ENCODE data around the gene FILIP1. TPM values are rescaled to one million over a fixed set of nuclear protein-coding genes. Genes with fewer than 3 reads are reported as not detected.

The FILIP1 gene
- total RNA-seq, 1 experiment from 2014 or later: not detected

DNA sequence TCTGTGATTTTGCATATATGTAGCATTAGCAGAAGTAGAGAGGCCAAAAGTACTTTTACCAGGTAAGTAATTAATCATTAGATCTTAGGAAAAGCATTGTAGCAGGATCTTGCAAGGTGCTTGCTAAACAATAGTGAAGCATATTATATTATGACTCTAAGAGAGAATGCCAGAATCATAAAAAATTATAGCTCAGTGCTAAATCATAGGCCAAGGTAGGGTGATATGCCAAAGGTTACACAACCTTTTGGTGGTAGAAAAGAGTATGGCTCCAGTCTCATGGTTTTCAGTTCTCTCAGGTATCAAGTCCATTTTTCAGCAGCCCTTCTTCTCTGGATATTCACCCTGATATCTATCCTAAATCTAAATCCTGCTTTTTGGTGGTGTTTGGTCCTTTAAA is 192.1 kb downstream of the FILIP1 start:
- DNase-seq (ENCODE audit: extremely low read depth, low read depth): no peak

DNA sequence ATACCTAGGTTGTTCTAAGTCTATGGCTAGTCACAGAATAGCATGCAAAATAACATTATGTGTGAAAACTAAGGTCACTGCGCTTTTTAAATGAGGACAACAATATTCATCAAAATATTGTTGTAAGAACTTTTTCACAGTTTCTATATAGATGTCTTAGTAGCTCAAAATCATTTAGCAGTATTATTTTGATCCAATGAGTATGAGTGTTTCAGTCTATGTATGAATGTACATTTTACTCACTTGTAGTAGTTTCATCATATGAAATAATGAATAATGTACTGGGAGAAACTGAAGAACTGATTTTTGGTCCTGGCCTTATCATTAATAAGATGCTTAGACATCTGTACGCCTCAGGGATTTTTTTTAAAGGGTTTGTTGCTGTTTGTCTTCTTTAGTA is 192.5 kb downstream of the FILIP1 start:
- no peak for DNase-seq (ENCODE audit: extremely low read depth, low read depth)

DNA sequence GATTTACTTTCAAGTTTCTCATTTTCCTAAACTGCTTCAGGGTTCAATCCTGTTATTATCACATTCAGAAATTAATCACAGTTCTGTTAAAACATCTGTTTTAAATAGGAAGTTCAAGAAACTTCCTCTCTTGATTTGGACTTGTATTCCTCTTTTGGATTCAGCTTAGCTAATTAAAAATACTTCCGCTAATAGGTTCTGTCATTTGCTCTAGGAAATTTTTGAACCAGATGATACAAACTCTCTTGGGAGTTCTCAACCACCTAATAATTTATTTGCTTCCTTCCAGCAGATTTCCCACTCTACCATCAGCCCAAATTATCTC is 193.1 kb downstream of the FILIP1 start:
- no peak for DNase-seq (ENCODE audit: extremely low read depth, low read depth)

DNA sequence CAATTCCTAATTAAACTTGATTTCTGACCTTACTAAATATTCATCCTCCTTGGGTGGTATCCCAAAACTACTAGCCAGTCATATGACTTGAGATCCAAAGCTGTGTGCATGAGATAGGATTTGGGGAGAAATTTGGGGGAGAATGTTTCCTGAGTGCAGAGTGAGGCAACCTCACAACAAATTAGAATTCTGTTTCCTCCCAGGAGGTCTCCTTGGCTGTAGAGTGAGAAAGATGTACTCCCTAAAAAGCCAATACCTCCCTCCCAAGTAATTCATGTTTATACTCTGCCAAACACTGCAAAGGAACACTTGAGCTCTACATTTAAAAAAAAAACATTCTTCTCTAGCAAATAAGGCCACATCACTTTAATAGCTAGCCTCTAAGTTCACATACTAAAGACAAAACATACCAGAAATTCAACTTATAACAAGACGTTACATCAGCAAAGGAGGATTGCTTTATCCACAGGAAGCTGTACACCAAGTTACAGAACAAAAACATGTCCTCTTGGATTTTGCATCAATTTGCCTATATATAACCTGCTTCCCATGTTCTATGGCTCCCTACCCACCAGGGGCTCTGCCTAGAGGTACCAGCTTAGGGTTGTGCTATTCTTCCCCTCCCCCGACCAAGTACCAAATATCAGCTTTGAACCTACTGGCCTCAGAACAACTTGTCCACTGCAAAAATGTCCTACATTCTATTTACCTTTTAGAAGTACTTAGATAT is 193.6 kb downstream of the FILIP1 start:
- DNase-seq (ENCODE audit: extremely low read depth, low read depth): no peak

DNA sequence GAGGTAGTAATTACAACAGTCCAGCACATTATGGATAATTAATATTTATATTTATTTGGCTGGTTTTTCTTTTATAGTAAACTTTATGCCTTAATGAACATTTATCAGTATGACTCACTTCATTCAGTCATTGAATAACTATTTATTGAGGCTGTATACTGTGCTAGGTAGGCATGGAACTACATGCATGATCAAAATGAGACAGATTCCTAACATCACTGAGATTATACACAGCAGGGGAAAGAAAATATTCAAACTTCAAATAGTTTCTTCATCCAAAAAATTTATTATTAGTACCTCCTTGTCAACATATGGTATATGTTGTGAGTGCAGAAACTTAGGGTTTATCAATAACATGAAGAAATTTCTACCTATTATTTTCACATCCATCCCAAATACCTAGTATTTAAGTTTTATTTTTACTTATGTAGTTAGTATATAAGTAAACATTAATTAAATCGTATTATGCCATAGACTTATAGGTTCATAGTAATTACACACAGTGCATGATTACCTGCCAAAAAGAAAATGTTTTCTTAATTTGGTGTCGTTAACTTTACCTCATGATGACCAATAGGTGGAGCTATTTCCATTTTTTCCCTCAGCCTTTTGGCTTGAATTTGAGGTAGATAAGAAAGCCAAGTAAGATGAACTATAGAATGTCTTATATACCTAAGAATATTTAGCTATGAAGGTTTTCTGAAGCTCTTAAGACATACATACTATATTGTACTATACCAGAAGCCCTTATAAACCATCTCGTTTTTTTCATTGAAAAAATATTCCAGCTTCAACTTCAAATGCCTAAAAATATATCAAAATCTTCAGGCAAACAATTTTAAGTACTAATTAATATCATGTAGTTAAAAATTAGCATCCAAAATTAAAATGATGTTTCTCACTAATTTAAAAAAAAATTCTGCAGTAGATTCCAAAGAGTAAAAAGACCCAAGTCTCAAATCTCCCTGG is 196.5 kb downstream of the FILIP1 start:
- peak; percentile 51 for DNase-seq (ENCODE audit: extremely low read depth, low read depth)

DNA sequence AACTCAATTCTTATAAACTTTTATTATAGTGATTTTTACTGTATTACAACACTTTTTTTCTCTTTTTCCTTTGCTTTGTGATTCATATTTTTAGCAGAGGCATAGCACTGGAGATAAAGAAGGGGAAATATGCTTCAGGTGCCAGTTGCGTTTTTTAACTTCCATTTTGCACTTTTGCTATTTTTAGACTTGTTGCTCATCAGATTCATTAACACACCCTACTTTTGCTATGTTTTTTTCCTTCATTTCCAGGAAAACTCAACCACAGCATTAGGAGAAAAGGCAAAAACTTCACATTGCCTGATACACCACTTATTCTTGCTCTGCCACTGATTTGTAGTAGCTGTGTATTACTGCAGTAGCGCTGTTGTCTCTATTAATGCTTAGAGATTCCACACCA is 201.0 kb downstream of the FILIP1 start:
- no peak for DNase-seq (ENCODE audit: extremely low read depth, low read depth)

- no peak for DNase-seq (ENCODE audit: extremely low read depth, low read depth)
Observed at GRCh38 chr6:75291744-75292143, 201.9 kb downstream of the FILIP1 start.

GRCh38 chr6:75291331-75291730 is 202.3 kb downstream of the FILIP1 start:
- DNase-seq (ENCODE audit: extremely low read depth, low read depth): no peak

DNA sequence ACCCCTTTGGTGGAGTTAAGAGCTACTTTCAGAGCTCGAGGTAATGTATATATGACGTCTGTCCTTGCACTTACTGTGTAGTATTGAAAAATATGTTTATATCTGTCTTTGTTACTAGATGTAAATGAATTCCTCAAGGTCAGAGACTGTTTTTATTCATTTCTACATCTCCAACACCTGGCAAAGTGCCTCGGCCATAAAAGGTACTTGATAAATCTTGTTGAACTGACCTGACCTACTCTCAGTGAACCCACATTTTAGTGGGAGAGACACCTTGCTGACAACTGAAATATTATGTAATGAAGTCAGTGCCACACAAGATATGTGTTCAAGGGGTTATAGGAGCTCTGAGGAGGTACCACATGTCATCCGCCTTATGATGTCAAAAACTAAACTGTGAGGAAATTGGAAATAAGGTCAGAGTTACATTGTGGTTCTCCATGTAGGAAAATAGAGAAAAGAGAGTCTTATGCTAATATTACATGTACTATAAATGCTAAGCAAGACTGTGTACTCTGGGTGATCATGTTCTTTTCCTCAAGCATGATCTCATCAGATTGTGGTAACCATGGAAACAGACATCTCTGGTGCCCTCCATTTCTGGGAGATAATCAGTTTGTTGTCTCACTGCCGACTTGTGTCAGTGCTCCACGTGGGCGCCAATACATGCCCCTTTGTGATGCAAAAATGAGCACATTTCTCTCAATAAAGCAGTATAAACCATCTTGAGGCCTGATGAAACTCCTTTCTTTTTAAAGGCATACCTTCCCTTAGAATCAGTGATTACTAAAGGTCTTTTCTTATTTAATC is 203.3 kb downstream of the FILIP1 start:
- no peak for DNase-seq (ENCODE audit: extremely low read depth, low read depth)

DNA sequence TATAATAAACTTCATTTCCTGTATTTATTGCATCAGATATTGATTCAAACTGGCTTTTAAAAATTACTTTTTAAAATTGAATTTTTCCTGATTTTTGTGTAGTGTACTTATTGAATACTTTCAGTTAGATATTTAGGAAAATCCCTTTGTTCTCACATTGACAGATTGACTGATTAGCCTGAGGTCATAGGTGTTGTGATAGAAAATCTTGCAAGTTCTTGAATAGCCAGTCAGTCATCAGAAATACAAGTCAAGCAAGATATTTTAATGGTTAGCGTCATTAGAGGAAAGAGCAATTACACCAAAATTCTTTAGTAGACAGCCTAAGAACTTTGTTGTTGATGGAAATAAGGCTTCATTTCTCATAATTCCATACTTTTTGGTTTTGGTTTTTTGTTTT is 205.6 kb downstream of the FILIP1 start:
- DNase-seq (ENCODE audit: extremely low read depth, low read depth): no peak

- DNase-seq (ENCODE audit: extremely low read depth, low read depth): no peak
Observed at GRCh38 chr6:75287424-75287823, 206.2 kb downstream of the FILIP1 start.

DNA sequence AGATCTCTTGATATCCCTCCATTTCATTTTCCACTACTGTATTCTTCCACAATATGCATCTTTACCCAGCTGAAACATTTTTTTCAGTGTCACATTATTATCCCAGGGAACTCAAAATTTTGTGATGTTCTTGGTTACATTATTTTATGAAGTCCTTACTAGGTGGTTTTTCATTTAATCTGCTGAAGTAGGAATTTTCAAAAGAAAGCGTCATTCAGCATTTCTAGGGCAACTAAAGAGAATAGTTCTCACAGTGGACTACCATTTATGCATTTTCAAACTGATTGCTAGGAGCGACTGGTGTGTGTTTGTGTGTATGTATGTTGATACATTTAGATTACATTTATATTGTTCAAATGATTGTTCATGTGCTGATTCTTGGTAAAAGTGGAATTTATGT is 206.6 kb downstream of the FILIP1 start:
- no peak for DNase-seq (ENCODE audit: extremely low read depth, low read depth)

DNA sequence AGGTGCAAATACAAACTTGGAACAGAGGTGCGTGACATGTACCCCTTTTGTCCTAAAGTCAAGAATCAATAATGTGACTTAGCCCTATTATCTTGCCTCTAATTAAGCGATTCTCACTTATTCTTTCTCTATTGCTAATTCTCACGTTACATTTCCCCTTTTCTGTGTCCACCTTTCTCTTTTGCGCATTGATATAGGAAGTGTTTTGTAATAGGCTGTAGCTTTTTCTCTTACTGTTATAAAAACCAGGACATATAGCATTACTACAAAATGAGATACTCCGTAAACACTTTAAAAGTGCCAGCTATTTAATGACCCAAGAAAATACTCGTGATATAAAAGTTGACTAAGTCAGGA is 208.3 kb downstream of the FILIP1 start:
- DNase-seq (ENCODE audit: extremely low read depth, low read depth): no peak

- DNase-seq (ENCODE audit: extremely low read depth, low read depth): peak; percentile 97
Observed at GRCh38 chr6:75284632-75285282, 208.8 kb downstream of the FILIP1 start, which contains the start of gene TMEM30A. Gene TMEM30A (minus strand): TSS chr6:75284792. CDS start chr6:75284638, 154 bp downstream.

DNA sequence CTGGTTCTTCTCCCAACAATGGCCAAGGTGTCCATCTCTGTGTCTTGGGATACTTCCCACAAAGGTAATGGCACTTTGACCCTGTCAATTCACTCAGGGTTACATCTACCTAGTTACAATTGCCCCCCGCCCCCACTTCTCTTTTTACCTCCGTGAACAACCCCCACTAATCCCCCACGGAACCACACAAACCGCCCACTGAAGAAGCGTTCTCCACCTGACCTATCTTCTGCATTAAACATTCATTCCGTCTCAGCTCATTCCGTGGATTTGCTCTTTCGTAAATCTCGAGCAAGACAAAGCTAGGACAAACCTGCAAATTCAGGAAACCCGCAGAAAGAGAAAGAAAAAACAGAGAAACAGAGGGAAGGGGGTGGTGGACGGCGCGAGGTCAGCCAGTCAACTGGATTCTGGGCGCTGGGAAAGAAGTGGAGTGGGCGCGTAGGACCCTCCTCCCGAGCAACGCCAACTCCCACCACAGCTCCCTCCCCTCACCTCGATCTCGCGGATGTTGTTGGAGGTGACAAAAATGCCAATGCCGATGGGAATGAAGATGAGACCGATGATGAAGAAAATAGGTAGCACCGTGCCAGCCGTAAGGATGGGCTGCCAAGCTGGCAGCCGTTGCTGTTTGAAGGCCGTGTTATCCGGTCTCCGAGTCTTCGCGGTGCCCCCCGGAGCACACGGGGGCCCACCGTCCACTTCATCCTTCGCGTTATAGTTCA is 209.5 kb downstream of the FILIP1 start:
- DNase-seq (ENCODE audit: extremely low read depth, low read depth): no peak

DNA sequence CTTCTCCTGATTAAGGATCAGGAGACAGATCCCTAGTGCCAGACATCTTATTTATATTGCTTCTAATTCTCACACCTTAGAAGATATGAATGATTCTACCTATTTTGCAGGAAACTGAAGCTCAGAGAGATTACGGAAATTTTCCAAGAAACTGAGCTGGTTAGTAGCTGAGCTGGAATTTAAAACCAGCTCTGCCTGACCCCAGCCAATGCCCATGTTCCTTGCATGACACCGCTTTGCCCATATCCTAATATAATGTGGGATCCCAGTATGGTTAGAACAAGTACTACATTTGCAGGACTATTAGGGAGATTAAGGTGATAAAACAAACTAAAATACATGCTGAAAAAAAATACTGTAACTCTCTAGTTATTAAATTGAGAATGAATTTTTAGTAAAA is 210.9 kb downstream of the FILIP1 start:
- no peak for DNase-seq (ENCODE audit: extremely low read depth, low read depth)

GRCh38 chr6:75281653-75282052 is 211.9 kb downstream of the FILIP1 start:
- no peak for DNase-seq (ENCODE audit: extremely low read depth, low read depth)

GRCh38 chr6:75280131-75280855 is 213.3 kb downstream of the FILIP1 start:
- DNase-seq (ENCODE audit: extremely low read depth, low read depth): no peak

- no peak for DNase-seq (ENCODE audit: extremely low read depth, low read depth)
Observed at GRCh38 chr6:75279418-75279817, 214.2 kb downstream of the FILIP1 start.
